Measurements from ENCODE around the gene C1orf74. TPM values are rescaled to one million over a fixed set of nuclear protein-coding genes. Genes with fewer than 3 reads are reported as not detected.

C1orf74 gene
- total RNA-seq, 1 experiment from 2014 or later = 5.6 TPM

GRCh38 chr1:209737118-209737505 is 47.2 kb downstream of the C1orf74 start:
- intact Hi-C loops (cut with micrococcal nuclease) = no loop called here
- ChIA-PET POLR2A (no interaction called here), RAD21 (ENCODE audit: low non-redundant PET in 1 of 2, low total read pairs in 2 of 2, uncharacterized antibody in 2 of 2, unreplicated experiment in 2 of 2) (no interaction called here), CTCF (interaction anchor here (1.6 to 2.0 kb wide), 2 partner anchors 8 to 11 kb away, joined by 5 to 7 read pairs; no protein-coding TSS in a partner anchor)
- Histone ChIP-seq H3K4me1 (ENCODE audit: control insufficient read depth in 1 of 2, insufficient read depth in 2 of 2, low read length in 2 of 2) (no peaks in the 10 kb centered on the region), H3K9ac (ENCODE audit: low read length) (no peak overlapping the region), H3K27me3 (ENCODE audit: insufficient read depth, low read length) (no peaks in the 10 kb centered on the region), H3K36me3 (ENCODE audit: control insufficient read depth in 1 of 2, insufficient read depth in 2 of 2, low read length in 2 of 2) (no peaks in the 10 kb centered on the region), H3K9me3 (ENCODE audit: control insufficient read depth in 1 of 2, insufficient read depth in 1 of 2, low read depth in 1 of 2, low read length in 2 of 2) (no peaks in the 10 kb centered on the region), H3K9me2 (ENCODE audit: insufficient read depth) (no peaks in the 10 kb centered on the region), H3K4me2 (ENCODE audit: low read length) (no peak overlapping the region), H3K4me3 (replicated peaks in 1 of 2; ENCODE audit: low read depth in 1 of 2, low read length in 2 of 2) (no peak overlapping the region), H3K27ac (ENCODE audit: low read depth, low read length) (no peak overlapping the region), H3K79me2 (ENCODE audit: insufficient read depth, low read length) (no peaks in the 10 kb centered on the region), H2AFZ (ENCODE audit: low read depth, low read length, poor library complexity, severe bottlenecking) (no peak overlapping the region), H4K20me1 (ENCODE audit: insufficient read depth) (no peaks in the 10 kb centered on the region)
- DNase-seq (ENCODE audit: low read depth, low spot score) = no peak
- no peak for ATAC-seq
- BruUV-seq (replicated peaks) = no TSS peak
- TF ChIP-seq SP1 (IDR thresholded peaks at IDR 0.05; ENCODE audit: low read depth) (no peak), CEBPB (IDR thresholded peaks at IDR 0.05; ENCODE audit: low read depth) (no peak), YY1 (IDR thresholded peaks at IDR 0.05; ENCODE audit: extremely low read depth, insufficient replicate concordance, low read depth, low read length) (no peak), EGR1 (IDR thresholded peaks at IDR 0.05; ENCODE audit: low read depth) (no peak), REST (IDR thresholded peaks at IDR 0.05; ENCODE audit: low read depth) (no peak), POLR2AphosphoS5 (IDR thresholded peaks at IDR 0.05; ENCODE audit: low read depth, low read length) (no peak)
